Measurements from ENCODE around the gene ISOC2.

ISOC2 gene

DNA sequence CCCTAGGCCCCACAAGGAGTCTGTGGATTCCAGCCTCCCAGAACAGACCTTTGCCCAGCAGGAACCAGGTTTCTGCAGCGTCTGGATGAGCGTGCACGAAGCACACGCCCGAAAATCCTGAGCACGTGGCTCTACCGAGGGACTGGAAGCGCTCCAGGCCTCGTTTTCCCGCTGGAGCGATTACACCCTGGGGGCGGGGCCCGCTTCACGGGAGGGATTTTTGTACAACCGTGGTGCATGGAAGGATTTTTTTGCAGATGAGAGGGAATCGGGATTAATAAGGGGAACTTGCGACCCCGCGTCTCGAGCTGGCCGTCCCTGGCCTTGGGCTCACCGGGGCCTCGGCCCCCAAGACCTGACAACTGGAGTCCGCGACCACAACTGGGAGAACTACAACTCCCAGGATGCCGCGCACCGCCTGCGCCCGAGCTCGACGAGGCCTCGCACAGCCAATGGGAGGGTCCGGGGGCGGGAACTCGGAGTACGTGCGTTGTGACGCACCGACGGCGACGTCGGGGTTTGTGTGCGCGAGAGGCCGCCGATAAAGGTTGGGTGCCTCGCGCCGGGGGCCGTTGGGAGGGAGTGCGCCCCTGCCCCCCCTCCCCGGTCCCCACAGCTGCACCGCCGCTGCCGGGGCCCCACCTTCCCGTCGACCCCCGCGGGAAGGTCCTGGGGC, 14.8 kb upstream of the ISOC2 start, which contains the start of gene ZNF628:
Gene ZNF628, plus strand, starts transcription at position 518 of the 676 bp plus-strand sequence. CDS start 3,294 bp downstream, outside the sequence.
- peak; percentile 72 for DNase-seq

- DNase-seq: no peak
Observed at GRCh38 chr19:55474269-55475265, 13.1 kb upstream of the ISOC2 start.

DNA sequence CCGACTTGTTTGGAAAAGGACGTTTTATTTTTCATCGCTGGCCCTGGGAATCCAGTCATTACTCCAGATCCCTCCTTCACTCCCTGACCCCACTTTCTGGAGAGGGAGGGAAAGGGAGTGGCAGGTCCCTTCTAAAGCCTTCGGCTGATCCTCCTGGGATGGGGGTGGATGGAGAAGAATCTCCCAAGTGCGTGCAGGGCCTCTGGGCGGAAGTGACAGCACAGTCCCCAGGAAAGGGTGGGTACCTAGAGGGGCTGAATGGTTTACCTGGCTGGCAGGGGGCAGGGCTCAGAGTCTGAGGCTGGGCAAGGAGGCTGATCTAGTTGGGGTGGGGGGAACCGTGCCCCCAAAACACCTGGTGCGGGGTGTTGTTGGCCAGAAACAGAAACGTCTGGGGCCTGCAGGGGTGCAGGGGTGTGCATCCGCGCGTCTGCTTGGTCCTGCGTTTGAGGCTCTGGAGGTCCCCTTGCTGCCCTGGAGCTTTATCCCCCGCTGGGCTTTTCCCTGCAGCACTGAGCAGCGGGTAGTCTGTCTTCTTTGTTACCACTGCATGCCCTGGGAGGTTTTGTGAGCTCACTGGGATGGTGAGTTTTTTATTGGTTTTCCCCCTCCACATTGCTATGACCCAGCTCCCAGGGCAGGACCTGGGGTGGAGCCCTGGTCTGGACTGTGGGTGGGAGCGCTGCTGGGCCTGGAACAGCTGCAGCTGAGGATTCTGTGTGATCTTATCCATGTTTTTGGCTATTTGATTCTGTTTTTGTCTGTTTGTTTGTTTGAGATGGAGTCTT, 12.0 kb upstream of the ISOC2 start:
- DNase-seq: no peak

DNA sequence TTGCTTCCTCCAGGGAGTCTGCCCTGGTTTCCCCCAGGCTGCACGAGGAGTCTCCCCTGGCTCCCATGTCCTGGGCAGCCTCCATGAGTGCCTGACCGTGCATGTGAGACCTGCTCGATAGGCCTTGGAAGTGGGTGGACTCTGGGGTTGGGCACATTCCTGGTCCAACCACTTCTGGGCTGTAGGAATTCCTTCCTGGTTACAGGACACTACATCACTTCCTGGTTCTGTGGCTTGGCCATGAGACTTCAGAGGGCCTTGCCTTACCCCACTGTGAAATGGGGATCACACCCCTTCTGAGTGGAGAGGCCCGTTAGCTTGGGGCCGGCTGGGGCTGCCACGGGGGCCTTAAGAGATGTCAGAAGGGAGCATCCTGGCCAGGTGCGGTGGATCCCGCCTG, 11.0 kb upstream of the ISOC2 start:
- DNase-seq: no peak

DNA sequence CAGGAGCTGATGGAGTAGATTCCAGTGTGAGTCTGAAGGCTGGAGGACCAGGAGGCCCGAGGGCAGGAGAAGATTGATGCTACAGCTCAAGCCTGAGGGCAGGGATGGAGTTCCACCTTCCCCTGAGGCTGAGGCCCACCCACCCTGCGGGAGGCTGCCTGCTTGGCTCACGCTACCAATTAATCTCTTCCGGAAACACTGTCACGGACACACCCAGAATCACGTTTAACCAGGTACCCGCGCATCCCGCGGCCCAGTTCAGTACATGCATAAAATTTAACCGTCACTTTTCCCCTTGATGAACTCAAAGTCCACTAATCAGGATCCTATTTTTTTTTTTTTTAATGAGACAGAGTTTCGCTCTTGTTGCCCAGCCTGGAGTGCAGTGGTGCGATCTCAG, 9.8 kb upstream of the ISOC2 start:
- DNase-seq: no peak

- no peak for DNase-seq
Observed at GRCh38 chr19:55468054-55468393, 6.6 kb upstream of the ISOC2 start.

GRCh38 chr19:55467236-55468053, 6.0 kb upstream of the ISOC2 start:
- no peak for DNase-seq

- DNase-seq: no peak
Observed at GRCh38 chr19:55466241-55466614, 4.8 kb upstream of the ISOC2 start.

- DNase-seq: no peak
Observed at GRCh38 chr19:55465460-55466240, 4.2 kb upstream of the ISOC2 start.

DNA sequence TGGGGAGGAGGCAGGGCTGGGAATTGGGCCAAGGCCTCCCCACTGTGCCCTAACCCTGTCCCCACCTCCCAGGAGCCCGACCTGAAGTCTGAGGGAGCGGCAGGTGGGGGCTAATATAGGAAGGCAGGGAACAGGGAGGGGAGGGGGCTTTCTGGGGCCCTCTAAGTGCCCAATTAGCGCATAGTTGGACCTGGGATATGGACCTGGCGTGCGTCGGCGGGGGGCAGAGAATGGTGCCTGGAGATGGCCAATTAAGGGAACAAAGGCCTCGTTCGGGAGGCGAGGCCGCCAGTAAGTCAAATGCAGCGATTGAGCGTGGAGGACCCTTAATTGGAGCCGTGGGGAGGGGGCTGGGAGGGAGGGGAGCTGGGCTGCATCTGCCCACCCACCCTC, 3.2 kb upstream of the ISOC2 start, which contains the start of gene C19orf85:
Gene C19orf85, minus strand, starts transcription at position 90 of the 393 bp plus-strand sequence. CDS start 197 bp downstream, outside the sequence.
- no peak for DNase-seq

DNA sequence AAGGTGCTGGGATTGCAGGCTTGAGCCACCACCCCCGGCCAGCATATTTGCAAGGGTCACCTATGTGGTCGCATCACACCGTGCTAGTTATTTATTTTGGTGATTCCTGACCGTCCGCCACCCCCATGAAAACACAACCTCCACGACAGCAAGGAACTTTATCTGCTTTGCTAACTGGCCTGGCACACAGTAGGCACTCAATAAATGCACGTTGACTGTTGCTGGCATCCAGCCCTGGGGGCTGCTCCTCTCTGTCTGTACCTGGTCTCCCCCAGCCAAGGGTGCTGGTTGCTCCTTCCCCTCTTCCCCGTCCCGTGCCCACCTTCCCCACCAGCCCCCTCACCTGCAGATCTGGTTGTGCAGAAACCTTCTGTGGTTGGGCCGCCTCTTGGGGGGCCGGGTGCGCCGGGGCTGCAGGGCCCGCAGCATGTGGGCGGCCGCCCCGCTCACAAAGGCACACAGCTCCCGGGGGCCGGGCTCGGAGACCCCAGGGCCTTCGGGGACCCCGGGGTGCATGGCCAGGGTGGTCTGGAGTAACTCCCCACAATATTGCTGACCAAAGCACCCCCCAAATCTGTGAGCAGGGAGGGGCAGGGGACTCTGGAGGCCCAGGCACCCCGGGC, 2.7 kb upstream of the ISOC2 start:
- DNase-seq: no peak

DNA sequence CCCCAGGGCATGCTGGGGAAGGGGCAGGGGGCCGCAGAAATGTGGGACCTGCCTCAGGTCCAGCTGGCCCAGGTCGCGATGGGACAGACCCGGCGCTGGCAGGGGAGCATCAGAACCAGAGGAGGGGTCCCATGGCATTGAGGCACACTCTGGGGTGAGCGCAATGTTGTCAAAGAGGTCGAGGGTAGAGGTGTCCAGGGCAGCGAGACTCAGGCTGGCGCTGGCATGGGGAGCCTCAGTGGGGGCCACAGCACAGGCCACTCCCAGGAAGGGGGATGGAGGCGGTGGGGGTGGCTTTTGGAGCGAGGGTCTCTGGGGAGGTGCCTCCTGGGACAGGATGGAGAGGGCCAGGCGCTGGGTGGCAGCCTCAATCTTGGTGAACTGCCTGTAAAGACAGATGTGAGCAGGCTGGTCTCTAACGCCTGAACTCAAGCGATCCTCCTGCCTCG, 2.2 kb upstream of the ISOC2 start:
- no peak for DNase-seq

DNA sequence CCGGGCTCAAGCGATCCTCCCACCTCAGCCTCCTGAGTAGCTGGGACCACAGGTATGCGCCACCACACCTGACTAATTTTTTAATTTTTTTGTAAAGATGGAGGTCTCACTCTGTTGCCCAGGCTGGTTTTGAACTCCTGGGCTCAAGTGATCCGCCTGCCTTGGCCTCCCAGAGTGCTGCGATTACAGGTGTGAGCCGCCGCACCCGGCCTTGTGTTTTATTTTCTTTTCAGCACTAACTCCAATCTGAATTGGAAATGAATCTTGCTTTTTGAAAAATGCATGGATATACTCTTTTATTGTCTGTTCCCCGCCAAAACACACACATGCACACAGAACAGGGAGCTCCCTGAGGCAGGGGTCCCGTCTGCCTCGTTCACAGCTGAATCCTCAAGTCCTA, 1.3 kb upstream of the ISOC2 start:
- DNase-seq: no peak

DNA sequence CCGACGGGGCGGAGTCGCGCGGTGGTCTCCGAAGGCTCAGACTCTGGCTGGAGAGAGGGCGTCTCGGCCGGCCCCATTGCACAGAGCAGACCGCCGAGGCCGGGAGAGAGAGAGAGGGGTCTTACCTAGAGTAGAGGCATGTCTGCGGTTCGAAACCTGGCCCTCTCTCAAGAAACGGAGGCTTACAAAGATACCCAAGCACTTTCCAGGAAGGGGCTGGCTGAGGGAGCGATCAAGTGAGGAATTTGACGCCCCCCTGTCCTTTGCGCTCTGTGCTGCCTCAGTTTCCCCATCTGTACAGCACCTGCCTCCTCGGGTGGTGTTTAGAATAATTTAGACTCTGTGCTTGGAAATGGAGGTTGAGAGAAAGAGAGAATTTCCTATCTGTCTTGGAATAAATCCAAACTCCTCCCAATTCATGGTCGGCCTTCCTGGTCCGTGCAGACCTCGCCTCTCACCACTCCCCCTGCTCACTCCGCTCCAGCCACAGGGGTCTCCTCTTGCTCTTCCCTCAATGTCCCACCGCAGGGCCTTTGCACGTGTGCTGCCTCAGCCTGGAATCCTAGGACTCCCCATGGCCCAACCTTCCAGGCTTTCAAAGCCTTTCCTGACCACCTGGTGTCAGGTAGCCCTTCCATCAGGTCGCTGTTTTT, 658 bp upstream of the ISOC2 start:
- DNase-seq: no peak

DNA sequence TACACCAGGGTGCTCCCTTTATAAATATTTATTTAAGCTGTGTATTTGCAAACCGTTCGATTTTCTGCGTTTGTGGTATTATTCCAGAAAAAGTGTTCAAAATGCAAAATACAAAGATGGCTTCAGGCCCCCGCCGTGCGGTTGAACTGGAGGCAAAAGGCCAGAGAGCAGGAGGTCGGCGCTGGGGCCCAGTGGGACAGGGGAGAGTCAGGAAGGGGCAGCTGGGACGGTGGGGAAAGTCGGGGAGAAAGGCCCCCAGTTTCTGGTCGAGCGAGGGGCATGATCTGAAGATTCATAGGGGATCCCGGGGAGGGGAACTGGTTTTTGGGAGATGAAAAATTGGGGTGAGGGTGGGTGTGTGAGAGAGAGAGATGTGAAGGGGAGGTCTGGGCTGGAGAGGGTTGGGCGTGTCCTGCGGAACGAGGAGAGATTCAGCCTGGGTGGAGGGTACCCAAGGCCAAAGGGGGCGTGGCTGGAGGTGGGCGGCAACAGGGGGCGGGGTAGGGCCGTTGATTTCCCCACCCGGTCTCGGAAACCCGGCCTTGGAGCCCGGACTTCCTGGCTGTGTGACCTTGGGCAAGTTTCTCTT, 678 bp downstream of the ISOC2 start:
- no peak for DNase-seq

- no peak for DNase-seq
Observed at GRCh38 chr19:55459950-55460657, 1.3 kb downstream of the ISOC2 start.

- no peak for DNase-seq
Observed at GRCh38 chr19:55459551-55459949, 1.9 kb downstream of the ISOC2 start.

DNA sequence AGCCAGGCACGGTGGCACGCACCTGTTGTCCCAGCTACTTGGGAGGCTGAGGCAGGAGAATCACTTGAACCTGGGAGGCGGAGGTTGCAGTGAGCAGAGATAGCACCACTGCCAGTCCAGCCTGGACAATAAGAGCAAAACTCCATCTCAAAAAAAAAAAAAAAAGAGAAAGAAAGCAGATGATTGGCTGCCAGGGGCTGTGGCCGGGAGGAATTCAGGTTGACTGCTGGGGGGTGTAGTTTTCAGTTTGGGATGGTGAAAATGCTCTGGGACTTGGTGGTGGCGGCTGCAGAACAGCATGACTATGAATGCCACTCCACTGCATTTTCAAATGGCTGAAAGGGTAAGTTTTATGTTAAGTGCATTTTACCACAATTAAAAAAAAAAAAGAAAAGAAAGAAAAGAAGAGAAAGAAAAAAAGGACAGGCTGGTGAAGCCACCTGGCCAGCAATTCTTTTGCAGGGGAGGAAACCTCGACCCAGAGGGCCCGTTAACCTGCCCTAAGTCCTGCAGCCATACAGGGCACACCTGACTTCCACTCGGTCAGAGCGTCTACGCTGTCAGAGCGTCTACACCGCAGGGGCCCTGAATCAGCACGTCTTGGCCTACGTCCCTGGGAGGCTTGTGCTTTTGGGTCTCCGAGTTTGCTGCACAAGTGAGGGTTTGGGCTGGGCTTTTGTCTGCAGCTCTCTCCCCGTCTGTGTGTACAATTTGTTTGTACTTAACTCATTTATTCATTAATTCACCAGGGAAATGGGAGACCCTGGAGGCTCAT, 3.6 kb downstream of the ISOC2 start:
- no peak for DNase-seq

Data from NCI-H1417 treated with DMSO at 0.1 percent for 48 hours (cell line).